GM12891 (cell line): ENCODE data around the gene SLC9C2.

ENCODE experiments used
- PAX5 ChIP-seq: IDR thresholded peaks from 2 replicates; pipeline ENCODE4 v1.6.1; 2011; ENCODE audit warnings: low read length, moderate library complexity, mild to moderate bottlenecking; ENCODE audit not compliant: insufficient read depth, severe bottlenecking
- POLR2A ChIP-seq: IDR thresholded peaks from 2 replicates; pipeline ENCODE4 v1.6.1; 2011; ENCODE audit warnings: low read depth, low read length, control low read depth
- POLR2AphosphoS5 ChIP-seq: IDR thresholded peaks from 2 replicates; pipeline ENCODE4 v1.6.1; 2011; ENCODE audit warnings: low read depth, low read length, control low read depth
- SPI1 ChIP-seq: IDR thresholded peaks from 2 replicates; pipeline ENCODE4 v1.6.1; 2011; ENCODE audit warnings: low read depth, low read length, control low read depth
- TAF1 ChIP-seq: IDR thresholded peaks from 2 replicates; pipeline ENCODE4 v1.6.1; 2011; ENCODE audit warnings: low read depth, low read length, control low read depth

GRCh38 chr1:173475564-173476196, 127.2 kb downstream of the SLC9C2 start:
- TF ChIP-seq POLR2AphosphoS5 (no peak), POLR2A (no peak), PAX5 (no peak), TAF1 (no peak), SPI1 (no peak)
